HCT116 (cell line): ENCODE data around the gene CCDC3. TPM values are rescaled to one million over a fixed set of nuclear protein-coding genes. Genes with fewer than 3 reads are reported as not detected.

Source experiments
- ATAC-seq: fragments of 200-7000 bp; cut with Tn5 transposase; 2 replicates; pipeline ENCODE4 v1.9.1; 2020; ENCODE audit warnings: mild to moderate bottlenecking, moderate library complexity
- BruUV-seq: library from RNA; stranded (reverse); fragments of 400-500 nt; replicated peaks from 2 replicates; lab custom pipeline; 2021; lab: Mats Ljungman, UMichigan
- CTCF ChIA-PET: fragments of 300-600 bp; sonication (Branson Sonifier 250); formaldehyde crosslinking; loops from one replicate; lab custom pipeline; 2021; ENCODE audit warnings: antibody characterized with exemption; lab: Charles Lee
- POLR2A ChIA-PET: fragments of 300-600, 350-600 bp; sonication (Branson Sonifier 250); formaldehyde crosslinking; loops from one replicate; lab custom pipeline; 2021; ENCODE audit warnings: antibody characterized with exemption; lab: Charles Lee
- RAD21 ChIA-PET, 2 experiments: fragments of 300-600 bp; sonication (Branson Sonifier 250); formaldehyde crosslinking; loops; one replicate each; lab custom pipeline; 2023; ENCODE audit warnings: low total read pairs in 2 of 2; ENCODE audit not compliant: uncharacterized antibody in 2 of 2, unreplicated experiment in 2 of 2, low non-redundant PET in 1 of 2; lab: Charles Lee
- DNase-seq: peaks from one replicate; pipeline ENCODE4 v3.0.0-alpha.2; 2010; ENCODE audit warnings: low read depth, low spot score
- H2AFZ ChIP-seq: fragments of 200-600 bp; shearing (Covaris generic), sonication (generic); 2 replicates; pipeline ENCODE4 v1.6.1; 2017; ENCODE audit warnings: low read depth, mixed run types, mixed read lengths, antibody characterized with exemption, low read length; ENCODE audit not compliant: poor library complexity, severe bottlenecking
- H3K27ac ChIP-seq: 2 replicates; pipeline ENCODE4 v1.5.1; 2012; ENCODE audit warnings: low read depth, low read length
- H3K27me3 ChIP-seq: fragments of 200-600 bp; sonication (generic); 2 replicates; pipeline ENCODE4 v1.6.1; 2016; ENCODE audit warnings: mixed run types, low read length, mixed read lengths; ENCODE audit not compliant: insufficient read depth
- H3K36me3 ChIP-seq, 2 experiments: fragments of 200-500 bp in 1 of 2; fragments of 200-600 bp in 1 of 2; sonication (Bioruptor generic) in 1 of 2; sonication (generic) in 1 of 2; 2 replicates each; pipeline versions ENCODE4 v1.5.1 to v1.6.1; 2014 to 2016; ENCODE audit warnings: low read length in 2 of 2, inconsistent platforms in 1 of 2, mixed read lengths in 1 of 2, mixed run types in 1 of 2; ENCODE audit not compliant: insufficient read depth in 2 of 2, control insufficient read depth in 1 of 2
- H3K4me1 ChIP-seq, 2 experiments: fragments of 200-600 bp in 1 of 2; sonication (generic) in 1 of 2; 2 replicates each; pipeline versions ENCODE4 v1.5.1 to v1.6.1; 2012 to 2017; ENCODE audit warnings: low read length in 2 of 2, inconsistent platforms in 1 of 2, mild to moderate bottlenecking in 1 of 2, mixed read lengths in 1 of 2, mixed run types in 1 of 2, moderate library complexity in 1 of 2; ENCODE audit not compliant: insufficient read depth in 2 of 2, control insufficient read depth in 1 of 2
- H3K4me2 ChIP-seq: fragments of 200-600 bp; sonication (generic); 2 replicates; pipeline ENCODE4 v1.6.1; 2017; ENCODE audit warnings: mixed run types, low read length, mixed read lengths
- H3K4me3 ChIP-seq, 2 experiments: fragments of 200-600 bp in 1 of 2; sonication (generic) in 1 of 2; replicated peaks in 1 of 2; 2 replicates each; pipeline ENCODE4 v1.5.1; 2011 to 2016; ENCODE audit warnings: low read length in 2 of 2, control low read depth in 1 of 2, low read depth in 1 of 2, mild to moderate bottlenecking in 1 of 2, mixed read lengths in 1 of 2, mixed run types in 1 of 2
- H3K79me2 ChIP-seq: fragments of 200-600 bp; sonication (generic); 2 replicates; pipeline ENCODE4 v1.6.1; 2017; ENCODE audit warnings: mild to moderate bottlenecking, mixed run types, low read length, moderate library complexity, mixed read lengths; ENCODE audit not compliant: insufficient read depth
- H3K9ac ChIP-seq: fragments of 200-600 bp; sonication (generic); 2 replicates; pipeline ENCODE4 v1.6.1; 2016; ENCODE audit warnings: low read length, mixed read lengths
- H3K9me2 ChIP-seq: fragments of 200-600 bp; sonication (generic), shearing (Covaris generic); 2 replicates; pipeline ENCODE4 v1.6.1; 2017; ENCODE audit warnings: mixed run types, mild to moderate bottlenecking, moderate library complexity; ENCODE audit not compliant: insufficient read depth
- H3K9me3 ChIP-seq, 2 experiments: fragments of 200-500 bp in 1 of 2; fragments of 200-600 bp in 1 of 2; sonication (Bioruptor generic) in 1 of 2; sonication (generic) in 1 of 2; 2 replicates each; pipeline ENCODE4 v1.6.1; 2014 to 2017; ENCODE audit warnings: low read length in 2 of 2, mixed read lengths in 2 of 2, inconsistent platforms in 1 of 2, low read depth in 1 of 2, mild to moderate bottlenecking in 1 of 2, mixed run types in 1 of 2, moderate library complexity in 1 of 2; ENCODE audit not compliant: control insufficient read depth in 1 of 2, insufficient read depth in 1 of 2
- H4K20me1 ChIP-seq: fragments of 200-600 bp; sonication (generic), shearing (Covaris generic); 2 replicates; pipeline ENCODE4 v1.6.1; 2017; ENCODE audit warnings: mixed run types, mild to moderate bottlenecking, moderate library complexity; ENCODE audit not compliant: insufficient read depth
- ATF3 ChIP-seq: IDR thresholded peaks from 2 replicates; pipeline ENCODE4 v1.6.1; 2012
- CBX3 ChIP-seq: IDR thresholded peaks from 2 replicates; pipeline ENCODE4 v1.6.1; 2012; ENCODE audit warnings: low read depth
- EGR1 ChIP-seq: IDR thresholded peaks from 2 replicates; pipeline ENCODE4 v1.6.1; 2012; ENCODE audit warnings: low read depth
- ELF1 ChIP-seq: IDR thresholded peaks from 2 replicates; pipeline ENCODE4 v1.6.1; 2012; ENCODE audit warnings: low read depth, borderline replicate concordance
- EZH2phosphoT487 ChIP-seq: fragments of 200-600 bp; IDR thresholded peaks from 2 replicates; pipeline ENCODE4 v1.6.1; 2018; ENCODE audit warnings: antibody characterized with exemption, borderline replicate concordance
- FOSL1 ChIP-seq: IDR thresholded peaks from 2 replicates; pipeline ENCODE4 v1.6.1; 2012; ENCODE audit warnings: low read depth
- JUND ChIP-seq: IDR thresholded peaks from 2 replicates; pipeline ENCODE4 v1.6.1; 2012
- POLR2A ChIP-seq: IDR thresholded peaks from 2 replicates; pipeline ENCODE4 v1.7.0; 2011; ENCODE audit warnings: borderline replicate concordance; ENCODE audit not compliant: insufficient read depth, insufficient read length; ENCODE audit errors: extremely low read depth
- POLR2AphosphoS5 ChIP-seq: IDR thresholded peaks from 2 replicates; pipeline ENCODE4 v1.6.1; 2011; ENCODE audit warnings: mild to moderate bottlenecking, low read depth, low read length, moderate library complexity
- RAD21 ChIP-seq: IDR thresholded peaks from 2 replicates; pipeline ENCODE4 v1.6.1; 2012; ENCODE audit warnings: low read depth, mild to moderate bottlenecking
- SIN3A ChIP-seq: IDR thresholded peaks from 2 replicates; pipeline ENCODE4 v1.6.1; 2012; ENCODE audit warnings: low read depth
- SP1 ChIP-seq: IDR thresholded peaks from 2 replicates; pipeline ENCODE4 v1.6.1; 2012; ENCODE audit warnings: low read depth
- SRF ChIP-seq: IDR thresholded peaks from 2 replicates; pipeline ENCODE4 v1.6.1; 2012; ENCODE audit warnings: low read depth
- TCF7L2 ChIP-seq: IDR thresholded peaks from 2 replicates; pipeline ENCODE4 v1.7.0; 2011; ENCODE audit warnings: borderline replicate concordance, inconsistent platforms; ENCODE audit not compliant: insufficient read depth, insufficient read length; ENCODE audit errors: extremely low read depth
- ZFX ChIP-seq: fragments of 450-650 bp; IDR thresholded peaks from 2 replicates; pipeline ENCODE4 v1.6.1; 2017
- ZNF274 ChIP-seq: fragments of 200-500 bp; sonication (Bioruptor generic); IDR thresholded peaks from 2 replicates; pipeline ENCODE4 v1.6.1; 2014; ENCODE audit warnings: mild to moderate bottlenecking, low read depth, low read length, inconsistent platforms
- intact Hi-C: fragments of 100-400 bp; cut with micrococcal nuclease; formaldehyde crosslinking; loops from 2 replicates; pipeline ENCODE4 v1.10.0; 2022
- total RNA-seq: library from RNA; stranded (reverse); gene quantifications from one replicate; pipeline ENCODE4 v1.2.1, GENCODE V29; 2021; ENCODE audit not compliant: unreplicated experiment
- TF ChIP-seq, protein P1 (sequence below): IDR thresholded peaks from 2 replicates; pipeline ENCODE4 v1.6.1; 2012

The CCDC3 gene
- total RNA-seq, 1 experiment from 2014 or later: 10.5 TPM

DNA sequence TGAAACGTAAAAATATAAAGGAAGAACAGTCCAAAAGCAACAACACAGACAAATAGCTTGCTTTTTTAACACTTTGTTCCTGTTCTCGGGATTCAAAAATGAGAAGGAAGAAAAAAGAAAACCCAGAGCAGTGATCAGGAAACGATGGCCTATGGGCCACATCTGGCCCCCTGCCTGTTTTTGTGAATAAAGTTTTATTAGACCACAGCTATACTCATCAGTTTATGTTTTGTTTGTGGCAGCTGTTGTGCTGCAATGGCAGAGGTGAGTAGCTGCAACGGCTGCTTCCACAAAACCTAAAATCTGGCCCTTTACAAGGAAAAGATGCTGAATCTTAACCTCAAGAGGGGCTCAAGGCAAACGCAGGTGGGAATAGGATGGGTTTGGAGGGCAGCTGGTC, 96.4 kb downstream of the CCDC3 start:
- H3K4me2 ChIP-seq: no peak overlapping the region
- ChIA-PET POLR2A (no interaction called here), RAD21 (no interaction called here), CTCF (interaction anchor here (0.6 to 0.7 kb wide), 2 partner anchors 123 to 1216 kb away, joined by 3 read pairs; no protein-coding TSS in a partner anchor)
- H2AFZ ChIP-seq: no peak overlapping the region
- H3K36me3 ChIP-seq: no peaks in the 10 kb centered on the region
- no peak overlapping the region for H3K9ac ChIP-seq
- H3K27ac ChIP-seq: no peak overlapping the region
- DNase-seq (no peak), ATAC-seq (no peak)
- no peaks in the 10 kb centered on the region for H4K20me1 ChIP-seq
- BruUV-seq: no TSS peak
- TF ChIP-seq EZH2phosphoT487: no peak
- H3K4me1 ChIP-seq: no peaks in the 10 kb centered on the region
- H3K9me2 ChIP-seq: no peaks in the 10 kb centered on the region
- H3K4me3 ChIP-seq: no peak overlapping the region
- intact Hi-C loops: no loop called here
- no peaks in the 10 kb centered on the region for H3K27me3 ChIP-seq
- no peaks in the 10 kb centered on the region for H3K79me2 ChIP-seq
- no peaks in the 10 kb centered on the region for H3K9me3 ChIP-seq

DNA sequence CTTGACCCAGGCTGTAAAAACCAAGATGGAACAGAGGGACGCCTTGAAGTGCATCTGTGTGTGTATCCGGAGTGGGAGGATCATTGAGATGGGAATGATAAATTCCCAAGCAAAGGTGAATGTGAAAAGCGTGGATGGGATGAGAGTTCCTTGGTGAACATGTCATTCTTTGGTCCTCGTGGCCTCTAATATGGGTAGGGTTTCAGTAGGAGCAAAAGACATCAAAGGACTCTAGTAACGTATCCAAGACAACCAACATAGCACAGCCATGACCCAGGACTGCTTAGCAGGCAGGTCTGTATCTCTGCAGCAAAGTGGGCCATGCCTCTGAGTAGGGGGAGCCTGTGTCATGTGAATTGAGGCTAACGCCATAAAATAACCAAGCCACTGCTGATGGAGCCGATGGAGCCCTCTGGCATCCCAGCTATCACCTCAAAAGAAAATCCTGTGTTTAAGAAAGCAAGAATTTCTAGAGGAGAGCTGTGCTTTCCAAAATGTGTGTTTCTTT, 98.6 kb downstream of the CCDC3 start:
- Histone ChIP-seq H3K9me3 (no peaks in the 10 kb centered on the region), H3K27ac (no peak overlapping the region), H4K20me1 (no peaks in the 10 kb centered on the region), H3K79me2 (no peaks in the 10 kb centered on the region), H3K36me3 (no peaks in the 10 kb centered on the region), H2AFZ (no peak overlapping the region), H3K27me3 (no peaks in the 10 kb centered on the region), H3K4me1 (no peaks in the 10 kb centered on the region), H3K4me2 (no peak overlapping the region), H3K9me2 (no peaks in the 10 kb centered on the region), H3K4me3 (no peak overlapping the region), H3K9ac (no peak overlapping the region)
- ATAC-seq (no peak), DNase-seq (no peak)
- CTCF ChIA-PET: interaction anchor here (1.1 to 2.7 kb wide), 11 partner anchors 9 to 689 kb away, joined by 3 to 16 read pairs (median 5); no protein-coding TSS in a partner anchor
- intact Hi-C loops: loop anchor here (2.0 to 5.0 kb wide), 4 partner anchors 120 to 181 kb away; no protein-coding TSS in a partner anchor
- BruUV-seq: no TSS peak
- POLR2A ChIA-PET: no interaction called here
- RAD21 ChIA-PET: no interaction called here
- TF ChIP-seq EGR1 (no peak), ELF1 (no peak), EZH2phosphoT487 (no peak), SP1 (no peak), FOSL1 (no peak), ZNF274 (no peak), TCF7L2 (no peak), JUND (no peak), POLR2AphosphoS5 (no peak), RAD21 (no peak), SIN3A (no peak), ZFX (no peak), ATF3 (no peak), CBX3 (no peak), POLR2A (no peak), SRF (no peak)
- TF ChIP-seq, protein P1, sequence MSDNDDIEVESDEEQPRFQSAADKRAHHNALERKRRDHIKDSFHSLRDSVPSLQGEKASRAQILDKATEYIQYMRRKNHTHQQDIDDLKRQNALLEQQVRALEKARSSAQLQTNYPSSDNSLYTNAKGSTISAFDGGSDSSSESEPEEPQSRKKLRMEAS: no peak
